SK-N-SH (cell line): ENCODE results near the gene LCA5L.

ENCODE experiments used
- CHD2 ChIP-seq: fragments of 150-350 bp; IDR thresholded peaks from 2 replicates; pipeline ENCODE4 v1.6.1; 2018; ENCODE audit warnings: low read length; ENCODE audit not compliant: partially characterized antibody
- CTCF ChIP-seq: fragments of 200-600 bp; sonication (generic); IDR thresholded peaks from 2 replicates; pipeline ENCODE4 v1.6.1; 2017; ENCODE audit warnings: antibody characterized with exemption, mild to moderate bottlenecking, moderate library complexity
- EZH2phosphoT487 ChIP-seq: fragments of 200-600 bp; sonication (generic); IDR thresholded peaks from 2 replicates; pipeline ENCODE4 v1.6.1; 2017; ENCODE audit warnings: low read depth, mixed run types, mild to moderate bottlenecking, antibody characterized with exemption, moderate library complexity, borderline replicate concordance
- FOXJ3 ChIP-seq: sonication (generic); formaldehyde crosslinking; IDR thresholded peaks from 2 replicates; pipeline ENCODE4 v1.5.1; 2020; ENCODE audit warnings: mild to moderate bottlenecking, missing genetic modification reagents
- GABPA ChIP-seq: IDR thresholded peaks from 2 replicates; pipeline ENCODE4 v1.4.0; 2012; ENCODE audit warnings: low read depth, mild to moderate bottlenecking
- JUND ChIP-seq: IDR thresholded peaks from 2 replicates; pipeline ENCODE4 v1.4.0; 2012
- MXI1 ChIP-seq: IDR thresholded peaks from 2 replicates; pipeline ENCODE4 v1.6.1; 2012; ENCODE audit warnings: mild to moderate bottlenecking, low read depth, low read length, improper control_type of control experiment
- NRF1 ChIP-seq: IDR thresholded peaks from 2 replicates; pipeline ENCODE4 v1.6.1; 2012; ENCODE audit warnings: low read depth, mild to moderate bottlenecking, low read length
- POLR2AphosphoS5 ChIP-seq: IDR thresholded peaks from 2 replicates; pipeline ENCODE4 v1.6.1; 2012; ENCODE audit warnings: low read depth, low read length
- RCOR1 ChIP-seq: fragments of 150-350 bp; IDR thresholded peaks from 2 replicates; pipeline ENCODE4 v1.6.1; 2017; ENCODE audit warnings: antibody characterized with exemption, low read length
- RFX5 ChIP-seq: IDR thresholded peaks from 2 replicates; pipeline ENCODE4 v1.6.1; 2012; ENCODE audit warnings: mild to moderate bottlenecking, improper control_type of control experiment, low read length
- TEAD4 ChIP-seq: IDR thresholded peaks from 2 replicates; pipeline ENCODE4 v1.4.0; 2012; ENCODE audit warnings: mild to moderate bottlenecking, borderline replicate concordance; ENCODE audit not compliant: insufficient read depth
- YY1 ChIP-seq: IDR thresholded peaks from 2 replicates; pipeline ENCODE4 v1.4.0; 2012; ENCODE audit warnings: low read depth, mild to moderate bottlenecking
- ZBTB33 ChIP-seq: IDR thresholded peaks from 2 replicates; pipeline ENCODE4 v1.4.0; 2012; ENCODE audit warnings: low read depth, borderline replicate concordance

- TF ChIP-seq YY1: no peak
- no peak for TF ChIP-seq CTCF
- TF ChIP-seq POLR2AphosphoS5: no peak
- no peak for TF ChIP-seq GABPA
- no peak for TF ChIP-seq JUND
- TF ChIP-seq CHD2: no peak
- no peak for TF ChIP-seq RFX5
- no peak for TF ChIP-seq TEAD4
- no peak for TF ChIP-seq FOXJ3 (CRISPR knock-in tag)
- TF ChIP-seq EZH2phosphoT487: no peak
- TF ChIP-seq NRF1: no peak
- TF ChIP-seq RCOR1: no peak
- TF ChIP-seq MXI1: no peak
- no peak for TF ChIP-seq ZBTB33
These were observed 81.7 kb downstream of the LCA5L start for GRCh38 chr21:39363607-39364555.
